ENCODE measurements around the gene RNASEH2A.
"Not testable (repeated sequence)": the region's sequence is repeated elsewhere in the genome, so short reads cannot be mapped to it uniquely, and the experiment has no call there.

RNASEH2A gene

DNA sequence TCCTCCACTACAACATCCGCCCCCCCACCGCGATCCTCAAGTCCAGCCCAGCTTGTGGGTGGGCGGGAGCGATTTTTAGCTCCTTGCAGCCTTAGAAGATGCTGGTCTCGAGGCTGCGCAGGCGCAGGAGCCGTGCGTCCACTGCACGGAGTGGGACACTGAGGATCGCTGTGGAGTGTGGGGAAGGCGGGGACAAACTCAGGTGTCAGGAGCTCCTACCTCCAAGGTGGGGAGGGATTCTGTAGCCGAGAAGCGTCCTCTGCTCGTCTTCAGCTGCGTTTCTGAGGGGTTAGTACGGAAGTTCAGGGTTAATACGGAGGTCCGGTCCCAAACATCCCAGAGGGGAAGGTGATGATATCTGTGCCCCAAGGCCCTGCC lies 28.2 kb downstream of the RNASEH2A start, which contains the start of gene RTBDN:
Gene RTBDN, minus strand, starts transcription at position 14 of the 378 bp plus-strand sequence. CDS start 4,600 bp downstream, outside the sequence.
- peak in 1 of 3 donors; percentile 17 for DNase-seq

DNA sequence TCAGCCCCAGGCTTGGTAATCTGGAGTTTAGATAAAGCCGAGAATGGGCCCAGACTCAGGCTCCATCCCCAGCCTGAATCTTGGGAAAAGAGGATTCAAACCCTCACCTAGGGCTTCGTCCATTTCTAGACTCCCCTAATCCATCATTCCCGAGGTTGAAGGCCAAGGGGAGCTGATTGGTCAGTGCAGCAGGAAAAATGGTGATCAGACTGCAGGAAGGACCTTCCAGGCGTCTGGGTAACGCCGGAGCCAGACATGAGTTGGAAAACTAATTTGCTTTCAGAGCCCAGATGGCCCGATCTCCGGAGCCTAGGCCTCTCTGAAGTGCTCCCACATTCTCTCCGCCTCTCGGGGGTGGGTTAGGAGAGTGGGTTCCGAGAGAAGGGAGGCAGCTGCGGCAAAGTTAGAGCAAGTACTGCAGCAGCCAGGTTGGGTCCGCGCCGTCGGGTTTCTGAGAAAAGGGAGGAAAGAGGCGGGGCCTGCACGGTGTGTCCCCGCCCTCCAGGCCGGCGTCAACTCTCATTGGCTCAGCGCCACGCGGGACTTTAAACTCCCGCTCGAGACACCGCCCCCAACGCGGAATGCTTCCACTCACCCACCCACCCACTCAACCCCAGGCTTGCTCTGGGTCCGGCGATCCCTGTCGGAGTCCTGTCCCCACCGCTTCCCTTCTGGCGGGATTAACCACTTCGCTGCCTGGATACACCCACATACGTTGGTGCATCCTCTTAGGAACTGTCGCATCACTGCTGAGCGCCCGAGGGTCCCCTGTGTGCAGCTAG lies 28.8 kb downstream of the RNASEH2A start:
- peak; percentile 25 to 67 (median 47) for DNase-seq

DNA sequence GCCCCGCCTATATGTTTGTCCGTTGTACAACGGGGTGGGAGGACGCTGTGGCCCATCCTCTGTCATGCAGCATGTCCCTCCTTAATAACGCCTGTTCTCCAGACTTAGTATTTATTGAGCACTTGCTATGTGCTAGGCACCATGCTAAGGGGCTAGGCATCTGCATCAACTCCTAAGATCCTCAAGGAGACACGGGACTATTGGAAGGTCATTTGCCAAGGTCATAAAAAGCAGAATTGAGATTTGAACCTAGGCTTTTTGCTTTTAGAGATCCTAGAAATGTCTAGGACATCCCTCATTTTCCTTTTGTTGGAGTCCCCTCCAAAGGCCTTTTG lies 30.1 kb downstream of the RNASEH2A start:
- no peak for DNase-seq

DNA sequence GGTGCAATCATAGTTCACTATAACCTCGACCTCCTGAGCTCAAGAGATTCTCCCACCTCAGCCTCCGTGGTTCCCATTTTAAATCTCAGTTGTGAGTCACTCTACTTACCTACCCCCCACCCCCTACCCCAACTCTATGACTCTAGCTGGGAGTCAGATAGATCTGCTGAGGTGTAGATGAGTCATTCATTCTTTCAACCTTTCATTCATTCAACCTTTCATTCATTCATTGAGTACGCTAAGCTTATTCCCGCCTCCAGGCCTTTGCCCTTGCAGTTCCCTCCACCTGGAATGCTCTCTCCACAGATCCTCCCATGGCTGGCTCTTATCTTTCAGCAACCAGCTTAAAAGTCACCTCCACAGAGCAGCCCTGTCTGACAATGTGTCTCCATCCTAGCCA lies 30.8 kb downstream of the RNASEH2A start:
- DNase-seq = peak in 1 of 3 donors; percentile 12

DNA sequence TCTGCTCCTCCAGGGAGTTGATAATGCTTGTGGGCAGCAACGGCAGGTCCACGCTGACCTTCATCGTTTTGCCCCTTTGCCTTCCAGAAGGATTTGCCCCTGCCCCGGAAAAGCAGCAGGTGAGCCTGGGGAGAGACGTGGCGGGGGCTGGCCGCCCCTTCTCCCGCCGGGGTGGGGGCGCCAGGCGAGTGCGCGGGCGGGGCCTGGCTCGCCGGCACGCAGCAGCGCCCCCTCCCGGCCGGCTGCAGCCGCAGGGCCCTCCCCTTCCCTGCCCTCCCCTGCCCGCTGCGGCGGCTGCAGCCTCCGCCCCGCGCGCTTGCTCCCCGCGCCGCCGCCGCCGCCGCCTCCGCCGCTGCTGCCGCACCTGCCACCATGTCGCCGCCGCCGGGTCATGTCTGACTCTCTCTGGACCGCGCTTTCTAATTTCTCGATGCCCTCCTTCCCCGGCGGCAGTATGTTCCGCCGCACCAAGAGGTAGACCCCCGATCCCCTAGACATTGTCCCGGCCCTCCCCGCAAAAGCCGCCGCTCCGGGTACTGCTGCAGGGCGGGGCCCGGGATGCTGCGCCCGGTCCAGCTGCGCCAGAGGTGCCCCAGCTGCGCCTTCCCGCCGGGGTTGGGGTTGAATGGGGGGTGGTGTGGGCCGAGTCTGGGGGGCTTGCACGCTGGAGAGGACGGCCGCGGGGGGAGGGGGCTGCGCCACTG lies 31.9 kb downstream of the RNASEH2A start, which contains the start of gene MAST1:
Gene MAST1, plus strand, starts transcription at position 334 of the 704 bp plus-strand sequence. Its CDS starts 58 bp downstream, at position 392.
- peak; percentile 58 to 89 (median 66) for DNase-seq

DNA sequence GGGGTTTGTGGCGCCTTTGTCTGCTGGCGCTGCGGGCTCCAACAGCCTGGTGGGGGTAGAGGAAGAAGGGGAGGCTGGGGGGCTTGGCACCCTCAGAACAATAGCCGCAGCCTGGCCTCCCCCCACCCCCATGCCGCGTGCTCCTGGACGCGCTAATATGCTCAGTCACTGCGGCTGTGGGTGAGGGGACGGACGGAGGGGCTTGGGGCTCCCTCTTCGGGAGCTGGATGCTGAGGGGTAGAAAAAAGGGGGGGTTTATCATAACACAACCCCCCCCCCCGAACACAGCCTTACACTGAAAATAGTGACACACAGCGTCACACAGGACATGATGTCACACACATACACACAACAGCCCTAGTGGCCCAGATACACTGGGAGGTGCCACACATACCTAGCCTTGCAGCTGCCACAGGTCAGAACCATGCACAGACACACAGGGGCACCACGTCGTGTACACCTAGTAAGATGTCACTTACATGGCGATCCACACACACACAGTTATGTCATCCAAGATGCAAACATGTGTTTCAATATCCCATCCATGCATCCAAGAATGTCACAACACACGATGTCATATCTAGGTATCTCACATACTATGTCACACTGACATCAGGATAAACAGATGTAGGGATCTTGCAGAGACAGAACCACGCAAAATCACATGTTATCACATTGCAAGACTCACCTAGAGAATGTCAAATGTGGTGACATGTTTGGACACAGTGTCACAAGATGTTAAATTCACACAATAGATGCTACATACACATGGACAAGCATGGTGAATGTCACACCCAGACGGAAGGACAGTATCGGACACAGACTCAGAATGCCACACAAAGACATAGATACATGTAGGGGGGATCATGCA lies 32.7 kb downstream of the RNASEH2A start:
- peak in 1 of 3 donors; percentile 18 for DNase-seq

DNA sequence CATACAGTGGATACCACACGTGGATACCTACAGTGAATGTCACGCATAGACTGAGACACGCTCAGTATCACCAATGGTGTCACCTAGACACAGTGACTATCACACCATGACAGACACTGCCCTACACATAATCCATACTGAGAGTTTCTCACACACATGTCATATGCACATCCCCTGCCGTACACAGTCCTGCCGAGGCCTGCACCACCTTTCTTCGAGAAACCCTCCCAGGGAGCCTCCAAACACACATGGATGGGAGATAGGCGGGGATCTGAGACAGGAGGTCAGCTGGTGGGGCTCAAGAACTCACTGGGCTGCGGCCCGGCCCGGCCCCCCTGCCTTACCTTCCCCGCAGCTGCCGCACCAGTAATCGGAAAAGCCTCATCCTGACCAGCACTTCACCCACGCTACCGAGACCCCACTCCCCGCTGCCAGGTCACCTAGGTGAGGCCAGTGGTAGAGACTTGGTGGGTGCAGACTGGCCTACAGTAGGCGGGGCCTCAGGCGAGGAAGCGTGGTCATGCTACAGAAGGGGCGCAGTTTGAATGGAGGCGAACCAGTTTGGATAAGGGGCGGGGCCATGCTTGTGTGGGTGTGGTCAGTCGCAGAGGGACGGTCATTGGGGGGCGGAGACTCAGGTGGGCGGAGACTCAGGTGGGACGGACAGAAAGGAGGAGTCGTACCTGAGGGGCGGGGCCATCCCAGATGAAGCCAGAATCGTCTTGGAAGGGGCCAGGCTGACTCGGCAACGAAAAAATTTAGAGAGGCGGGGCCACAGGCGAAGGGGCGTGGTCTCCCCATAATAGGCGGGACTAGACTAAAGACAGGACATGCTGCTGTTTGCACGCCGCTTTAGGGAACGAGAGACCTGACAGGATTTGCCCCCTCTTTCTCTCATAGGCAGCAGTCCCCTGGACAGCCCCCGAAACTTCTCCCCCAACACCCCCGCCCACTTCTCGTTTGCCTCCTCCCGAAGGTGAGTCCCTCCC lies 34.0 kb downstream of the RNASEH2A start:
- peak; percentile 57 to 83 (median 65) for DNase-seq

DNA sequence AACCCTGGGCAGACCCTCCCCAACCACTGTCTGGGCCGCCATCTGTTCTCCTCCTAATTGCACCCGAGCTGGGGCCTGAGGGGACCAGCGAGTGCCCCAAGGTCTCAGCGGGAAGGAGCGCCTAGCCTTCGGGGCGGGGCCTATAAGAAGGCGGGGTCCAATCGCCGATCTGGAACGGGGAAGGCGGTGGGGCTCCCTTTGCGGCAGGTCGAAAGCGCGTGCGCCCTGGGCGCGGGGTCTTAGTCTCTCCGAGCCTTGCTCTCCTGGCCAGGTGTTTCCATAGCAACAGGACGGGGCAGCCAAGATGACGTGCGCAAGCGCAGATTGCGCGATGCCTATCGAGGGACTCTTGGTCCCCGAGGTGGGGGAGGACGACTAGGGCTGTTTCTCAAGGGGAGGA lies 34.7 kb downstream of the RNASEH2A start:
- peak in 1 of 3 donors; percentile 42 for DNase-seq

DNA sequence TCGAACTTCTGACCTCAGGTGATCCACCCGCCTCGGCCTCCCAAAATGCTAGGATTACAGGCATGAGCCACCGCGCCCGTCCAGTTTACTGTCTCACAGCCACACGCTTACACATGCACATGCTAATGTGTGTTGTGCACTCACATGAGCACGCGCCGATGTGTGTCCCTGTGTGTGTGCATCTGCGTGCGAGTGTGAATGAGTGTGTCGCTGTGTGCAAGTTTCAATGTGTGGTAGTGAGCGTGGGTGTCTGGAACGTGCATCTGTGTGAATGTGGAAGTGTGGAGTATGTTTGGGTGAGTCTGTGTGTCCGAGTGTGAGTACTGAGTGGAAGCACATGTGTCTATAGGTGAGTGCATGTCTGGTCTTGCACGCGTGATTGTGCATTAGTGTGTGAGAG lies 36.1 kb downstream of the RNASEH2A start:
- no peak for DNase-seq

DNA sequence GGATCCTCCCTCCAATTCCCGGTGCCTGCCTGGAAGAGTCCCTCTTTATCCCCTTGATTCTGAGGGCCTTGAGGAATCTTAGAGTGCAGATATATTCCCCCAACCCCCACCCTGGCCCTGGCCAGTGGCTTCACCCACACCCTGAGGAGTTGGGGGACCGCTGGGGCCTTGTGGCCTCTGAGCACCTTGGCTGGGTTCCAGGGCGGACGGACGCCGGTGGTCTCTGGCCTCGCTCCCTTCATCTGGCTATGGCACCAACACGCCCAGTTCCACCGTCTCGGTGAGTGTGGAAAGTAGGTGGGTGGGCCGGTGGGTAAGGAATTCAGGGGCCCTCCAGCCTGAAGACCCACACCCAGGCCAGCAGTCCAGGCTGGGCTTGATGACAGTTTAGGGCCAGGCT lies 36.9 kb downstream of the RNASEH2A start:
- no peak for DNase-seq

DNA sequence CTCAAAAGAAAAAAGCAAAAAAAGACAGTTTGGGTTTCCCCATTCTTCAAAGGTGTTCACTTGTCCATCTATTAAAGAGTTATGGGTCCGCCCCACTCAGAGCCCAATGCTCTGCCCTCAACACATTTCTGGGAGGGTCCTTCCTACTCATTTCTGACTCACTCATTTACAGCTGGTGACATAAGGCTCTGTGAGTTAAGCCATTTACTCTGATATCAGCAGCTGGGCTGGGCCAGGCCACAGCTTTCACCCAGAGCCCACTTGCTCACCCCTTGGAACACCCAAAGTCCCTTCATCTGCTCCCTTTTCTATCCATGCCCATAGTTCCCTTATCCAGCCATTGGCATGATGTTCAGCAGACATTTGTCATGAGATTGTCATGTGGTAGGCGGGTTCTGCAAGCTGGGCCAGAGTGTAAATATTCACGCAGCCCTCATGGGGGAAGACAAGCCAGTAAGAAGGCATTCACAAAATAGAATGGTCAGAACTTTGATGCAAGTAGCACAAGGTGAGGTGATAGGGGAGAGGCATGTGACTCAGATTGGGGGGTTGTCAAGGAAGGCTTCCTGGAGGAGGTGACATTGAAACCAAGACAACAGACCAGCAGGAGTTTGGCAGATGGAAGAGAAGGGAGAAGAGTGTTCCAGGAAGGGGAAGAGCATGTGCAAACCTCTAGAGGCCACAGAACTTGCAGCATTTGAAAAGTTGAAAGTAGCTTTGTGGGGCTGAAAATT lies 37.8 kb downstream of the RNASEH2A start:
- peak; percentile 49 to 79 (median 61) for DNase-seq

DNA sequence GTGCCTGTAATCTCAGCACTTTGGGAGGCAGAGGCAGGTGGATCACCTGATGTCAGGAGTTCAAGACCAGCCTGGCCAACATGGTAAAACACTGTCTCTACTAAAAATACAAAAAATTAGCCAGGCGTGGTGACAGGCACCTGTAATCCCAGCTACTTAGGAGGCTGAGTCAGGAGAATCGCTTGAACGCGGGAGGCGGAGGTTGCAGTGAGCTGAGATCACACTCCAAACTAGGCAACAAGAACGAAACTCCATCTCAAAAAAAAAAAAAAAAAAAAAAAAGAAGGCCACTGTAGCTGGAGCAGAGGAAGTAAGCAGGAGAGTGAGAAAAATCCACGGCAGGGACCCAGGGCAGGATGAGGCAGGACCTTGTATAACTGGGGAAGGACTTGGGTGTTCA lies 40.2 kb downstream of the RNASEH2A start:
- DNase-seq = not testable (repeated sequence)

DNA sequence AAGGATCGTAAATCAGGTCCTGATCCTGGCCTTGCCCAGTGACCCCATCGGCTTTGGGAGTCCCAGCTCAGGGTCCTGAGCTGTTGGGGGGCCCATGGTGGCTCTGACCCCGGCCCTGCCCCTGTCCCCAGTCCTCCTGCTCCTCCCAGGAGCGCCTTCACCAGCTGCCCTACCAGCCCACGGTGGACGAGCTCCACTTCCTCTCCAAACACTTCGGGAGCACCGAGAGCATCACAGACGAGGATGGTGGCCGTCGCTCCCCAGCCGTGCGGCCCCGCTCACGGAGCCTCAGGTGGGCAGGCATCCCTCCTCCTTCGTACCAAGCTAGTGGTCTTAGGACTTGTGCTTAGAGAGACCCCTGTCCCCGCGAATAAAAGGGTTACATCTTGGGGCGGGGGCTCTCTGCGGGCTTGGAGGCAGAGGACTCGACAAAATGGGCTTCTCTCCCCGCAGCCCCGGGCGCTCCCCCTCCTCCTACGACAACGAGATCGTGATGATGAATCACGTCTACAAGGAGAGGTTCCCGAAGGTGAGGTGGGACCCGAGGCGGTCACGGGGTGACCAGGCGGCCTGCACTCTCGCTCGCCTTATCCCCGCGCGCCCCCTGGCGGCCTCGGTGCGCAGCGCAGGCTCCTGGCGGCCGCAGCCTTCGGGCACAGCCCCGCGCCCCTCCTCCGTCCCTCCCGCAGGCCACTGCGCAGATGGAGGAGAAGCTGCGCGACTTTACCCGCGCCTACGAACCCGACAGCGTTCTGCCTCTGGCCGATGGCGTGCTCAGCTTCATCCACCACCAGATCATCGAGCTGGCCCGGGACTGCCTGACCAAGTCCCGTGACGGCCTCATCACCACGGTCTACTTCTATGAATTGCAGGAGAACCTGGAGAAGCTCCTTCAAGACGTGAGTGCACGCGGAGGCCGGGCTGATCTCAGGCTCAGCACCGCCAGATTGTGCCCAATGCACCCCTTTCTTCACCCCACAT lies 41.1 kb downstream of the RNASEH2A start:
- DNase-seq = peak; percentile 87 to 92 (median 90)

DNA sequence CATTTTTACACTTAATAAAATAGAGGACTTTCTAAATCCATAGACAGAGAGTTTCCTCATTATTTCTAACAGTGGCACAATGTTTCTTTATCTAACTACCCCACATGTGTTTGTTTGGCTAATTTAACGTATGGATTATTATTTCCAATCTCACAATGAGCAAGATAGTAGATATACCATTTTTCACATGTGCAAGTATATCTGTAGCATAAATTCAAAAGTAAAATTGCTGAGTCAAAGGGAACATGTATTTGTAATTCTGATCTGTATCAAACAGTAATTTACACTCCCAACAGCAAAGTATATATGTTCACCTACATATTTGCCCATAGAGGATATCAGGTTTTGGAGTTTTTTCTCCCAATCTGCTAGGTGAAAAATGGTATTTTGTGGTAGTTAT lies 50.3 kb downstream of the RNASEH2A start:
- no peak for DNase-seq

DNA sequence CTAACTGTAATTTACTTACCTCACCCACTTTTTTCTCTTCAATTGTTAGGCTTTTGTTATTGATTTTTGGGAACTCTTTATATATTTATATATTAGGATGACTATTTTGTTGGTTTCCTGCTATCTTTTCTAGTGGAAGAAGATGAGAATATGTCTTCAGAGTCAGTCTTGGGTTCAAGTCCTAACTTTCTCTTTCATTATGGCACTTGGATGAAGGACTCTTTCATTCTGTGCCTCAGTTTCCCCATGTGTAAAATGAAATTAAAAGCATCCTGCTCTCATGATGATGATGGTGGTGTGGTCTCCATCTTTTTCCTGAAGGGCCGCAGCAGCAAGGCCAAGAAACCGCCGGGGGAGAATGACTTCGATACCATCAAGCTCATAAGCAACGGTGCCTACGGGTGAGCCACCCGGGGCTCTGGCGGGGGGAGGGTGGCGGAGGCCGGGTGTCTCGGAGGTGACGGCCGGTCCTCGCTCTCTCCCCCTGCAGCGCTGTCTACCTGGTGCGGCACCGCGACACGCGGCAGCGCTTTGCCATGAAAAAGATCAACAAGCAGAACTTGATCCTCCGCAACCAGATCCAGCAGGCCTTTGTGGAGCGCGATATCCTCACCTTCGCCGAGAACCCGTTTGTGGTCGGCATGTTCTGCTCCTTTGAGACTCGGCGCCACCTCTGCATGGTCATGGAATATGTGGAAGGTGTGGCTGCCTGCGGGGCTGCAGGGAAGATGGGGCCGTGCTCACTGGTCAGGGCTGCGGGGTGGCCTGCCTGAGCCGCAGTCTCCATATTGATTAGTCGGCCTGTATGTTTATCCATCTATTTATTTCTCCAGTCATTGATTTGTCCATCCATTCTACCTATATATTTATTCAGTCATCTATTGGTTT lies 51.9 kb downstream of the RNASEH2A start:
- no peak for DNase-seq

DNA sequence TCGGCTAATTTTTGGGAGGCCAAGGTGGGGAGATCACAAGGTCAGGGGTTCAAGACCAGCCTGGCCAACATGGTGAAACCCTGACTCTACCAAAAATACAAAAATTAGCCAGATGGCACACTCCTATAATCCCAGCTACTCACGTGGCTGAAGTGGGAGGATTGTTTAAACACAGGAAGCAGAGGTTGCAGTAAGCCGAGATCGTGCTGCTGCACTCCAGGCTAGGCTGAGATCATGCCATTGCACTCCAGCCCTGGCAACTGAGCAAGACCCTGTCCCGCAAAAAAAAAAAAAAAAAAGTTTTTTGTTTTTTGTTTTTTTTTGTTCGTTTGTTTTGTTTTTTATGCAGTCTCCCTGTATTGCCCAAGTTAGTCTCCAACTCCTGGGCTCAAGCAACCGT lies 53.2 kb downstream of the RNASEH2A start:
- peak in 1 of 3 donors; percentile 4 for DNase-seq
